GM23338 (cell line): ENCODE data around the gene TP53BP2. TPM values are rescaled to one million over a fixed set of nuclear protein-coding genes. Genes with fewer than 3 reads are reported as not detected.

ENCODE experiments used
- ATAC-seq: fragments of 200-7000 bp; cut with Tn5 transposase; 3 replicates; pipeline ENCODE4 v1.9.1; 2020
- DNase-seq: peaks from one replicate; pipeline ENCODE4 v3.0.0-alpha.2; 2015; ENCODE audit warnings: low spot score
- H2AFZ ChIP-seq: fragments of 200-600 bp; sonication (generic); 2 replicates; pipeline ENCODE4 v1.8.0; 2016; ENCODE audit warnings: antibody characterized with exemption, mild to moderate bottlenecking, moderate library complexity
- H3F3A ChIP-seq: fragments of 200-600 bp; sonication (generic); replicated peaks from 2 replicates; pipeline ENCODE4 v1.8.0; 2017; ENCODE audit warnings: antibody characterized with exemption, mixed run types, low read depth
- H3K27ac ChIP-seq: fragments of 200-600 bp; sonication (generic); 2 replicates; pipeline ENCODE4 v1.6.1; 2016; ENCODE audit warnings: low read depth
- H3K27me3 ChIP-seq: fragments of 200-600 bp; sonication (generic); 2 replicates; pipeline ENCODE4 v1.8.0; 2016; ENCODE audit warnings: mild to moderate bottlenecking, mixed run types, moderate library complexity; ENCODE audit not compliant: insufficient read depth
- H3K36me3 ChIP-seq: fragments of 200-600 bp; sonication (generic); 2 replicates; pipeline ENCODE4 v1.8.0; 2016; ENCODE audit warnings: mild to moderate bottlenecking; ENCODE audit not compliant: insufficient read depth
- H3K4me1 ChIP-seq: fragments of 200-600 bp; sonication (generic); 2 replicates; pipeline ENCODE4 v1.8.0; 2016; ENCODE audit warnings: mild to moderate bottlenecking, moderate library complexity; ENCODE audit not compliant: insufficient read depth
- H3K4me2 ChIP-seq: fragments of 200-600 bp; sonication (generic); 2 replicates; pipeline ENCODE4 v1.7.1; 2017; ENCODE audit warnings: mixed run types
- H3K4me3 ChIP-seq: fragments of 200-600 bp; sonication (generic); 2 replicates; pipeline ENCODE4 v1.6.1; 2016; ENCODE audit warnings: mixed run types
- H3K79me2 ChIP-seq: fragments of 200-600 bp; sonication (generic); replicated peaks from 2 replicates; pipeline ENCODE4 v1.8.0; 2017; ENCODE audit warnings: mild to moderate bottlenecking; ENCODE audit not compliant: insufficient read depth
- H3K9me2 ChIP-seq: fragments of 200-600 bp; sonication (generic); 2 replicates; pipeline ENCODE4 v1.8.0; 2017; ENCODE audit not compliant: insufficient read depth
- H4K20me1 ChIP-seq: fragments of 200-600 bp; sonication (generic); replicated peaks from 2 replicates; pipeline ENCODE4 v1.8.0; 2017; ENCODE audit warnings: mild to moderate bottlenecking; ENCODE audit not compliant: insufficient read depth
- H3K27ac Mint-ChIP-seq: 2 replicates; pipeline ENCODE4 v1.8.0; 2020; ENCODE audit warnings: inconsistent platforms, mild to moderate bottlenecking, moderate library complexity, mixed read lengths
- H3K27me3 Mint-ChIP-seq: 3 replicates; pipeline ENCODE4 v1.8.0; 2022; ENCODE audit warnings: low read depth, mild to moderate bottlenecking, moderate library complexity, mixed read lengths, inconsistent platforms; ENCODE audit not compliant: insufficient read depth, poor library complexity
- H3K36me3 Mint-ChIP-seq: 3 replicates; pipeline ENCODE4 v1.8.0; 2021; ENCODE audit warnings: low read depth, mild to moderate bottlenecking, inconsistent platforms, moderate library complexity, mixed read lengths
- H3K4me1 Mint-ChIP-seq: 3 replicates; pipeline ENCODE4 v1.8.0; 2020; ENCODE audit warnings: mild to moderate bottlenecking, inconsistent platforms, mixed read lengths
- H3K4me3 Mint-ChIP-seq: 3 replicates; pipeline ENCODE4 v1.8.0; 2021; ENCODE audit warnings: moderate library complexity, mild to moderate bottlenecking, inconsistent platforms, mixed read lengths
- H3K9me3 Mint-ChIP-seq: 3 replicates; pipeline ENCODE4 v1.8.0; 2020; ENCODE audit warnings: moderate library complexity, mild to moderate bottlenecking, inconsistent platforms, mixed read lengths
- CREB1 ChIP-seq: fragments of 250-450 bp; sonication (Bioruptor Pico); IDR thresholded peaks from 2 replicates; pipeline ENCODE4 v1.5.0; 2020; ENCODE audit warnings: low read depth, mild to moderate bottlenecking, moderate library complexity
- CTCF ChIP-seq, 2 experiments: fragments of 200-600 bp in 1 of 2; sonication (generic) in 1 of 2; conservative IDR thresholded peaks; 2 replicates each; pipeline versions ENCODE4 v1.5.1 to v1.6.1; 2016 to 2017; ENCODE audit warnings: antibody characterized with exemption in 2 of 2, low read depth in 2 of 2, mild to moderate bottlenecking in 2 of 2, moderate library complexity in 1 of 2
- ETS1 ChIP-seq: IDR thresholded peaks from 2 replicates; pipeline ENCODE4 v1.6.1; 2016; ENCODE audit warnings: antibody characterized with exemption
- EZH2 ChIP-seq: fragments of 200-600 bp; sonication (generic); IDR thresholded peaks from one replicate; pipeline ENCODE4 v1.8.0; 2017; ENCODE audit warnings: antibody characterized with exemption, mild to moderate bottlenecking, low read depth; ENCODE audit not compliant: unreplicated experiment
- EZH2phosphoT487 ChIP-seq: fragments of 200-600 bp; sonication (generic); IDR thresholded peaks from one replicate; pipeline ENCODE4 v1.8.1; 2018; ENCODE audit warnings: antibody characterized with exemption; ENCODE audit not compliant: unreplicated experiment
- JUNB ChIP-seq: IDR thresholded peaks from one replicate; pipeline ENCODE4 v1.6.1; 2016; ENCODE audit warnings: antibody characterized with exemption; ENCODE audit not compliant: unreplicated experiment
- NANOG ChIP-seq: IDR thresholded peaks from 2 replicates; pipeline ENCODE4 v1.6.1; 2016; ENCODE audit warnings: antibody characterized with exemption, borderline replicate concordance
- POLR2AphosphoS5 ChIP-seq: IDR thresholded peaks from 2 replicates; pipeline ENCODE4 v1.6.1; 2016; ENCODE audit warnings: antibody characterized with exemption, low read depth
- REST ChIP-seq: IDR thresholded peaks from one replicate; pipeline ENCODE4 v1.6.1; 2018; ENCODE audit warnings: antibody characterized with exemption; ENCODE audit not compliant: unreplicated experiment
- STAT1 ChIP-seq: IDR thresholded peaks from one replicate; pipeline ENCODE4 v1.6.1; 2016; ENCODE audit warnings: antibody characterized with exemption; ENCODE audit not compliant: unreplicated experiment
- ZNF114 ChIP-seq: fragments of 250-450 bp; sonication (Bioruptor Pico); IDR thresholded peaks from 2 replicates; pipeline ENCODE4 v1.5.0; 2020; ENCODE audit warnings: mild to moderate bottlenecking, moderate library complexity
- ZNF331 ChIP-seq: fragments of 250-450 bp; sonication (Bioruptor Pico); IDR thresholded peaks from 2 replicates; pipeline ENCODE4 v1.5.0; 2020; ENCODE audit warnings: low read depth, mild to moderate bottlenecking, moderate library complexity
- ZNF462 ChIP-seq: fragments of 250-450 bp; sonication (Bioruptor Pico); IDR thresholded peaks from 2 replicates; pipeline ENCODE4 v1.5.0; 2020; ENCODE audit warnings: mild to moderate bottlenecking, moderate library complexity
- polyA plus RNA-seq: library from polyadenylated mRNA; unstranded; fragments of >200 nt; fragmentation: Nextera tagmentation; extraction: Ambion mirVana; gene quantifications from 2 replicates; pipeline ENCODE4 v1.2.1, GENCODE V29; 2016
- total RNA-seq: library from RNA; depleted of rRNA; stranded (reverse); fragments of >200 nt; shearing (Covaris generic); gene quantifications from 2 replicates; pipeline ENCODE4 v1.2.3, GENCODE V29; 2014

TP53BP2 gene
- total and polyA plus RNA-seq, 2 experiments from 2014 or later, result 10.1 to 32.9 TPM

GRCh38 chr1:223843934-223844786, 1.6 kb downstream of the TP53BP2 start:
- H3K27me3 ChIP-seq, result peaks cover 12% of the 10 kb centered on the region
- no peak overlapping the region for H3K27ac Mint-ChIP-seq
- H3K9me3 Mint-ChIP-seq, result no peaks in the 10 kb centered on the region
- no peak overlapping the region for H3K27ac ChIP-seq
- H3K36me3 ChIP-seq, result no peaks in the 10 kb centered on the region
- DNase-seq (no peak), ATAC-seq (no peak)
- H3K27me3 Mint-ChIP-seq, result peaks cover 7% of the 10 kb centered on the region
- no peak overlapping the region for H2AFZ ChIP-seq
- H3K36me3 Mint-ChIP-seq, result no peaks in the 10 kb centered on the region; the same call in 2 of the 3 replicates
- TF ChIP-seq POLR2AphosphoS5, result no peak
- TF ChIP-seq REST, result no peak
- no peak for TF ChIP-seq ZNF462 (CRISPR knock-in tag)
- TF ChIP-seq ETS1, result no peak
- no peak for TF ChIP-seq JUNB
- no peak for TF ChIP-seq ZNF114 (CRISPR knock-in tag)
- TF ChIP-seq ZNF331 (CRISPR knock-in tag), result no peak
- TF ChIP-seq STAT1, result no peak
- TF ChIP-seq CTCF (conservative IDR thresholded peaks at IDR 0.05; ENCODE audit: low read depth in 2 of 2), result no peak
- no peak for TF ChIP-seq CREB1 (CRISPR knock-in tag)
- TF ChIP-seq NANOG, result no peak
- TF ChIP-seq EZH2, result no peak
- no peak for TF ChIP-seq EZH2phosphoT487
- peaks cover 9% of the 10 kb centered on the region for H3F3A ChIP-seq
- H4K20me1 ChIP-seq, result peaks cover 38% of the 10 kb centered on the region
- H3K4me1 ChIP-seq, result peaks cover 19% of the 10 kb centered on the region
- no peaks in the 10 kb centered on the region for H3K9me2 ChIP-seq
- peaks cover 61% of the 10 kb centered on the region for H3K79me2 ChIP-seq
- peaks cover 32% of the 10 kb centered on the region for H3K4me1 Mint-ChIP-seq
- H3K4me3 Mint-ChIP-seq, result peak overlapping the region; percentile 93
- H3K4me2 ChIP-seq, result peak overlapping the region; percentile 93
- peak overlapping the region; percentile 86 for H3K4me3 ChIP-seq
